HG02970 (cell line): ENCODE measurements around the gene JPH3.

ENCODE experiments used
- ATAC-seq: cut with Tn5 transposase; IDR thresholded peaks from one replicate; pipeline ENCODE4 v1.9.1; 2021; ENCODE audit warnings: mild to moderate bottlenecking, moderate library complexity, moderate number of reproducible peaks; ENCODE audit not compliant: unreplicated experiment, low FRiP score

The JPH3 gene

DNA sequence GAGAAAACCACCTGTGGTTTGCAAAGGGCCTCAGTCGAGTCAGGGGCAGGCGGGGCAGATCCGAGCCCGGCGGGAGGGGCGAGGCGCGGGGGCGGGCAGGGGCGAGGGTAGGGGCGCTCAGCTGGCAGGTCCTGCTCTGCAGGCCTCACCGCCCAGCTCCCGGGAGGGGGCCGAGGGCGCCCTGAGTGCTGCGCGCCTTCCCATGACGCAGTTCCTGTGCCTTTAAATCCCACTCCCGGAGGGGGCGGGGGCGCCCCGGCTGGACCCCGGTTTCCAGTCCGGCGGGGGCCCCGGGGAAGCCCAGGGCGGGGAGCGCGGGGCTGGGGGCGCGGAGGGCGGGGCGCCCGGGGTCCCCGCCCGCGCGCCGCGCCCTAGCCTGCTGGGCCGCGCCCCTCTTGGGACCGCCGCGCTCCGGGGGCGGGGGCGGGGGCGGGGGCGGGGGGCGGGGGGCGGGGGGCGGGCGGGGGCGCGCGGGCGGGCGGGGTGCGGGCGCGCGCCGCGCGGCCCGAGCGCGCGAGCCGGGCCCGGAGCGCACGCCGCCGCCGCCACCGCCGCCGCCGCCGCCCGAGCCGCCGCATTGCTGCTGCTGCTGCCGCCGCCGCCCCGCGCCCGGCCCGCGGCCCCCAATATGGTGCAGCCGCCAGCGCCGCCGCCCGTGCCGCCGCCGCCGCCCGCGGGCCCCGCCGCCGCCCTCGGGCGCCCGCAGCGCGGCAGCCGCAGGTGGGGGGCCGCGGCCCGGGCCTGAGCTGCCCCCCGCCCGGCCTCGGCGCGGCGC, at the start of gene JPH3:
TSS of gene JPH3 (plus strand) at position 508 of the 775 bp plus-strand sequence. CDS start 639 bp downstream, outside the sequence.
- no peak for ATAC-seq

DNA sequence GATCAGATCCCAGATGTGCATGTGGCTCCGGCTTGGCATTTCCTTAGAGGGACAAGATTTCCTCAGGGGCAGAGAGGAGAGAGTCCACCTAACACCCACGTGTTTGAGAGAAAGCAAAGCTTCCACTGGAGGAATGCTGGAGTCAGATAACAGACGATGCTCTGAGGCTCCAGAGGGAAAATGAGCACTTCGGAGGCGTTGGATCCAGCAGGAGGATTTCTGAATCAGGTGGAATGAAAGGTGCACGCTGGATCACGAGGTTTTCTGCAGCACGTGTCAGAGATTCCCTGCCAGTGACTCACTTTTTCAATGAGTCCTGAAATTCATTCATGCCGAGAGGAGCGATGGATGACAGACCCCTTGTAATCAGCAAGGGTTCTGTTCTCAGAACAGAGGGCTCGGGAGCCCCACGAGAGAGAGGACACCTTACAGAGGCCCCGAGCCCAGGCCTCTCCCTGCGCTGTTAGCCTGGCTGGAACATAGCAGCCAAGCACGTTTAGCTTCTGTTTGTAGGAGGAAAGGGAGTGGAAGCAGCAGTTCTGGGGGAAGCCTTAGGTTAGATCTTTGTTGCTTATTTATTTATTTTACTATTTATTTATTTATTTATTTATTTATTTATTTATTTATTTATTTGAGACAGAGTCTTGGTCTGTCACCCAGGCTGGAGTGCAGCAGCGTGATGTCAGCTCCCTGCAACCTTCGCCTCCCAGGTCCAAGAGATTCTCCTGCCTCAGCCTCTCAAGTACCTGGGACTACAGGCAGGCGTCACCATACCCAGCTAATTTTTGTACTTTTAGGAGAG, 49.3 kb upstream of the JPH3 start:
- no peak for ATAC-seq

DNA sequence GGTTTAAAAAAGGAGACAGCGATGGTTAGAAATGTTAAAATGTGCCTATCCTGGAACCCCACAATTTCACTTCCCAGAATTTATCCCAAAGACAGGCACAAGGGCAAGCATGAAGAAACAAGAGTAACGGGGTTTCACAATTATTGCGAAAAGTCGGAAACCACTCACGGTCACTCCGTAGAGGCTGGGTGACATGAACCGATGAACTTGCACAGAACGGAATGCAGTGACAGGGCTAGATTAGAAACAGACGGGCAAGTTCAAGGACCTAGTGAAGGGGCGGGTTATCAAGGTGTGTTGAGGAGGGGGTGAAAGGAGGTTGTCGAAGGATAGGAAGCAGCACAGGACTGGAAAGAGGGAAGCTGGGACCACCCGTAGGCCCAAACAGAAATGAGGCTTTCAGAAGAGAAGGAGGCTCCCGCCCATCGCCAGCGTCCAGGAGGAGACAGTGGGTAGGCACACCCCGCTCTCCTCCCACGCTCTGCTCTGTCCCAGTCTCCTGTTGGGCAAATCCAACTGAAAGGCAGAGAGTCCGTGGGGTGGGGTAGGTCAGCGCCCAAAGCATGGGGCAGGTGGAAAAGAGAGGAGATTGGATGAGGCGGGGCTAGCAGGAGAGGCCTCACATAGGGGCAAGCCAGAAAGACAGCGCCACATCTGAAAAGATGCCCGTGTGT, 47.4 kb upstream of the JPH3 start:
- no peak for ATAC-seq

DNA sequence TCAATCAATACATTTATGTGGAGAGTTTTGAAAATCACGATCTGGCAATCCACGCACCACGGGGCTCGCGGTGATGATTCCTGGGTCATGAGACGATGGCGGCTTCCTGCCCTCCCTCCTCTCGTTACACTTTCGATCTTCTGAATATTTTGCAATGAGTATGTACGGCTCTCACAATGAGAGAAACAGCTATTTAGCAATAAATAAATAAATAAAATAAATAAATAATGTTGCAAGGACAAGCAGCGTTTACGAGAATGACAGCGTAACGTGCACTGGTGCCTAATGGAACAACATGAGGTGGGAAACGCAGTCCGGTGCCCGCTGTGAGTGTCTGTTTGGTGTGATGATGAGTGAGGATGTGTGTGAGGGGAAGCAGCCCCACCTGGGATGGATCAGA, 46.7 kb upstream of the JPH3 start:
- no peak for ATAC-seq

DNA sequence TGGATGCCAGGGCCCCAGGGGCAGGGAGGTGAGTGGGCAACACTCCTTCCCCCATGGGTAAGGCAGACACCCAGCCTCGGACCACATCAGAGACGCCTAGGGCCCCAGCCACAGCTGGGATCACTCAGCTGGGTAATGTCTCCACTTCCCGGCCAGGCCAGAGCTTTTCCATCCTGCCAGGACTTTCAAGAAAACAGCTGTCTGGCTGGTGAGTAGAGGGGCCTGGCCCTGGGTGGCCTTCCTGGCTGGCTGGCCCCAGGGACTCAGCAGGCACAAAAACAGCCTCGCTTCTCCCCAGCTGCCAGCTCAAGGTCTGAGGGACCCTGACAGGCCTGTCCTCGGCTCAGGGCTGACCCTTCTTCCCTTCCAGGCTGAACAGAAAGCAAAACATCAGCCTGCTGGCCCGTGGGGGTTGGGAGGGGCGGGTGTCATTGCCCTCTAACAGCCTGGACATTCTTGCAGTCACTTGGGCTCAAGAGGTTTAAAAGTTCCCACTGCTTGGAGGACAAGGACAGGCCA, 45.3 kb upstream of the JPH3 start:
- no peak for ATAC-seq

DNA sequence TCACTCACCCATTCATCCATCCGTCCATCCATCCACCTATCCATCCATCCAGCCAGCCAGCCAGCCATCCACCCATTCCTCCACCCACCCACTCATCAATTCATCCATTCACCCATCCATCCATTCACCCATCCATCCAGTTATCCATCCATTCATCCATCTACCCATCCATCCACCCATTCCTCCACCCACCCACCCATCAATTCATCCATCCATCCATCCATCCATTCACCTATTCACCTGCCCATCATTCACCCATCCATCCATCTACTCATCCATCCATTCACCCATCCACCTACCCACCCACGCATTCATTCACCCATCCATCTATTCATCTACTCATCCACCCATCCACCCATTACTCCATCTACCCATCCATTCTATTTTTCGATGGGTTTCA, 43.6 kb upstream of the JPH3 start:
- ATAC-seq, result no peak

DNA sequence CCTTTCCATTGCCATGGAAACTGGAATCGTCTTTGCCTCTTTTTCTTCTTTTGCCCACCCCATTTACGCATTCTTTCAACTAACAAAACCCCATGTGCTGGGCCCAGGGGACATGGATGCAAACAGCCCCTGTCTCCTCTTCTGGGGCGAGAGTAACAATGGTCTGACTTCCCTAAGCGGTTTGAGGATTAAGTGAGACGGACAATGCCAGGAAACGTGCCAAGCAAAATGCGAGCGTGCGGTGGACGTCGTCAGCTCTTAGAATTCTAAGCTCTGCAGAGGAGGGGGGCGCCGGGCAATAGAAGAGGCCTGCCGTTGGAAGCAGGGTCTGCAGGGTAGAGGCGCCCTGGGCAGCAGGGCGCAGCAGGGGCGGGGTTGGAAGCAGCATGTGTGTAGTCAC, 42.4 kb upstream of the JPH3 start:
- ATAC-seq, result no peak

DNA sequence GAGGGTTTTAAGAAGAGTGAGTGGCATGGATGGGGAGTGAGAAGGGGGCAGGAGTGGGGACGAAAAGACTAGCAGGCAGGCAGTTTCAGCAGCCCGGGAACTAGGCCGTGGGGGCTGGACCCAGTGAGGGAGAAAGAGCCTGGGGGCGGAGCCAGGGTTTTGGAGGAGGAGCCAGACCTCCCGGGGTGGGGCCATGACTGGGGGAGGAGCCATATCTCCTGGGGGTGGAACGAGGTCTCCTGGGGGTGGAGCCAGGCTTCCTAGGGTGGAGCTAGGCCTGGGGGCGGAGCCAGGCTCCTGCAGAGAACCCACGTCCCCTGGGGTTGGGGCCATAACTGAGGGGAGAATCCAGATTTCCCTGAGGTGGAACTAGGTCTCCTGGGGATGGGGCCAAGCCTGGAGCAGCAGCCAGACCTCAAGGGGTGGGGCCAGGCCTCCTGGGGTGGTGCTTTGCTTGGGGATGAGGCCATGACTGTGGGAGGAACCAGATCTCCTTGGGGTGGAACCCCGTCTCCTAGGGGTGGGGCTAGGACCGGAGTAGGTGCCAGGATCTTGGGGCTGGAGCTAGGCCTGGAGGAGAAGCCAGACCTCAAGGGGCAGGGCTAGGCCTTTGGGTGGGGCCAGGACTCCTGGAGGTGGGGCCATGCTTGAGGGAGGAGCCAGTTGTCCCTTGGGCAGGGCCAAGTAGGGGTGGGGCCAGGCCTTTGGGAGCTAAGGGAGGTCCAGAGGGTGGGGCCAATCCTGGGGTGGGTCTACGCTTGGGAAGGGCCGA, 41.7 kb upstream of the JPH3 start:
- no peak for ATAC-seq

DNA sequence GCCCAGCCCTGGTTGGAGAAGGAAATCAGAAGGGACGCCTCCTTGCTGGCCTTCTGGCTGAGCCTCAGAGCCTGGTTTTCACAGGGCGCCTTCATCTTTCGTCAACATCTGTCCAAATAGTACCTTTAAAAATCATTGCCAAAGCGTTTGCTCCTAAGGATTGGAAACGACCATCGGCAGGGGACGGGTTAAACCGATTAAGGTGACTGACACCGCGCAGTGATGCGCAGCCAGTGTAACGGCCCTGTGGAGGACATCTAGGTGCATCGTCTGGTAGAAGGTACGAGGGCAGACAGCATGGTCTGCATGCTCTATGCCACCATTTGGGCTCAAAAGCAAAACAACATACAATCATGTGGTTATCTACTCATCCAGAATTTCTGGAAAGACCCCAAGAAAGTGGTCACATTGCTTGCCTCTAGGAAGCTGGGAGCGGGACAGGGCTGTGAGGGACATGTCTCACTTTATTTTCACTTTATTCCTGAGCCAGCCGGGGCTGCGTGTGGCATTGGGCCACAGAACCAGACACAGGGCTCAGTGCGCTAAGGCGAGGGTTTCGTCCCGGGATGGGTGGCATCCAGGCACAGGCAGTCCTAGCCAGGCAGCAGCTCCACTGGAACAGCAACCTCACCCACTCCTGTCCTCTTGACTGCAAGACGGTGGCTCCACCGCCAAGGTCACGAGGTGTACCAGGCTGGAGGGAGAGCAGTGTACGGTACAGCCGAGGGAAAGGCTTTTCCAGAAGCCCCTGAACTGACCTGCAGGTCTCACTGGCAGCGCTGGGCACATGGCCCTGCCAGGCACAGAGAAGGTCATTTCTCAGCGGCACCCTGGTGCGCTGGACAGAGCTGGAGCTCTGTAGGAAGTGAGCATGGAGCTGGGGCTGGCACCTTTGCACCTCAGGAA, 40.9 kb upstream of the JPH3 start:
- ATAC-seq, result no peak

DNA sequence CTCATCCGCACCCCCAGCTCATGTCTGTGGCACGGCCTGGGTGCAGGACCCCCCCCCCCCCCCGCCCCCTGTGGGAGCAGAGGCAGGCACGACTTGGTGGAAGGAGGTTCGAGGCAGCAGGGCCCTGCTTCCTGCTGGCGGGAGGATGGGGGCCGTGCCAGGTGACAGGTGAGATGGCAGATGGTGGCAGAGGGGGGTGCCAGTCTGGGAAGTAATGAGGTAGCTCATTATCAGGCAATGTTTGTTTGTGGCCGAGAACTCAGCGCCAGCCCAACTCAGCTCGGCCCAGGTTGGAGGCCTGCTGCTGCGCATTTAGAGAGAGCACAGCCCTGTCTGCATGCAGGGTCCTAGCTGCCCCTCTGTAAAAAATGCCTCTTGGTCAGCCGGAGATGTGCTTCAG, 40.1 kb upstream of the JPH3 start:
- no peak for ATAC-seq

DNA sequence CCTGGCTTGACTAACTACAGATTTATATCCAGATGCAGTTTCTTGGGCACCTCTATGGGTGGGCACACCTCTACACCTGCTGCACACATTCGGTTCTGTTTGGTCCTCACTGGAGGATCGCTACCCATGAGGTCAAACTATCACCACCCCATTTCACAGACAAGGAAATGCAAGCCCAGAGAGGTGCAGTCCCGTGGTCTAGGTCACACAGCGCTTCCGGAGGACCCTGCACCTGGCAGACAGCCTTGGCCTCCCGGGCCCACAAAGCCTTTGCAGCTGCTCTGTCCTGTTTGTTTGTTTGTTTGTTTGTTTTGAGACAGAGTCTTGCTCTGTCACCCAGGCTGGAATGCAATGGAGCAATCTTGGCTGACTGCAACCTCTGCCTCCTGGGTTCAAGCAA, 39.3 kb upstream of the JPH3 start:
- no peak for ATAC-seq

DNA sequence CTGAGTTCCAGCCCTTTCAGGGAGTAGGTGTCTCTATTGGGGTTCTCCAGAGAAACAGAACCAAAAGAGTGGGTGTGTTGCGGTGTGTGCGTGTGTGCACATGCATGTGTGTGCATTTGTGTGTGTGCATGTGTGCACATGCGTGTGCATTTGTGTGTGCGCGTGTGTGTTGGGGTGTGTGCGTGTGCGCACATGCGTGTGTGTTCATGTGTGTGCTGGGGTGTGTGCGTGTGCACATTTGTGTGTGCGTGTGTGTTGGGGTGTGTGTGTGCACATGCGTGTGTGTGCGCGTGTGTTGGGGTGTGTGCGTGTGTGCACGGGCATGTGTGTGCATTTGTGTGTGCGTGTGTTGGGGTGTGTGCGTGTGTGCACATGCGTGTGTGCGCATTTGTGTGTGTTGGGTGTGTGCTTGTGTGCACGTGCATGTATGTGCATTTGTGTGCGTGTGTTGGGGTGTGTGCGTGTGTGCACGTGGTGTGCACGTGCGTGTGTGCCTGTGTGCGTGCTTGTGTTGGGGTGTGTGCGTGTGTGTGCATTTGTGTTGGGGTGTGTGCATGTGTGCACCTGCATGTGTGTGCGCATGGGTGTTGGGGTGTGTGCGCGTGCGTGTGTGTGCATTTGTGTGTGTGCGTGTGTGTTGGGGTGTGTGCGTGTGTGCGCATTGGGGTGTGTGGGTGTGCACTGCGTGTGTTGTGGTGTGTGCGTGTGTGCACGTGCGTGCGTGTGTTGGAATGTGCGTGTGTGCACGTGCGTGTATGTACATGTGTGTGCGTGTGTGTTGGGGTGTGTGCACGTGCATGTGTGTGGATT, 38.4 kb upstream of the JPH3 start:
- ATAC-seq, result no peak

DNA sequence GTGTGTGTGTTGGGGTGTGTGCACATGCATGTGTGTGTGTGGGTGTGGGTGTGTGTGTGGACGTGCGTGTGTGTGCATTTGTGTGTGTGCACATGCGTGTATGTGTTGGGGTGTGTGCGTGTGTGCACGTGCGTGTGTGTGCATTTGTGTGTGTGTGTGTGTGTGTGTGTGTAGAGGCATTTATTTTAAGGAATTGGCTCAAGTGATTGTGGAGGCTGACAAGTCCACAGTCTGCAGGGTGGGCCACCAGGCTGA, 37.9 kb upstream of the JPH3 start:
- ATAC-seq, result no peak

DNA sequence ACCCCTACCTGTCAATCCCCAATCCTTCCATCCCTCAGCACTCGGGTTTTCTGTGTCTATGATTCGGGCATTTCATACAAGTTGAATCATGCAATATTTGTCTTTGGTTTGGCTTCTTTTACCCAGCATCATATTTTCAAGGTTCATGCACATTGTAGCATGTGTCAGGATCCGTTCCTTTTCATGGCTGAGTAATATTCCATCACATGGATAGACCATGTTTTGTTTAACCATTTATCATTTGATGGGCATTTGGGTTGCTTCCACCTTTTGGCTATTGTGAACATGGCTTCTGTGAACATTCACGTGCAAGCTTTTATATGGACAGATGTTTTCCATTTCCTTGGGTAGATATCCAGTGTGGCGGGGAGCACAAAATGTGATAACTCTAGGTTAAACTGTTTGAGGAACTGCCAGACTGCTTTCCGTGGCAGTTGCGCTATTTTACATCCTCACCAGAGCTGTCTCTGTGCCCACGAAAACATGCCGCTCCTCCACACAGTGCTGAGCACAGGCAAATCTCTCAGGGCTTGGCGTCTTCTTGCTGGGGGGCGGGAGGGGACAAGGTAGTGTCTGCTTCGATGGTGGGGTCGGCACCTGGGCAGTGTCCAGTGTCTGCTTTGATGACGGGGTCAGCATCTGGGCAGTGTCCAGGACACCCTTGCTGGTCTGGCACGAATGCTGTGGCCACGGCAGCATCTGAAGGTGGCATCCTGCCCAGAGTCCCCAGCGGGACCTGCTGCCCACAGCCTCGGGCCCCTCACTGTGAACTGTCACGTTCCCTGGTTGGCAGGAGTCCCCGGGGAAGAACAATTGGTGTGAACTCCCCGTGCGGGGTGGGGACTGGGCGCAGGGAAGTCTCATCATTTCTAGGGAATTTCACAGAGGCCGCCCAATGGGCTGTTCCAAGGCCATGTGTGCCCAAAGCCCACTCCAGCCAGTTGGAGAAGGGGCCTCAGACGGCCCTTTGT, 32.4 kb upstream of the JPH3 start:
- ATAC-seq, result no peak

DNA sequence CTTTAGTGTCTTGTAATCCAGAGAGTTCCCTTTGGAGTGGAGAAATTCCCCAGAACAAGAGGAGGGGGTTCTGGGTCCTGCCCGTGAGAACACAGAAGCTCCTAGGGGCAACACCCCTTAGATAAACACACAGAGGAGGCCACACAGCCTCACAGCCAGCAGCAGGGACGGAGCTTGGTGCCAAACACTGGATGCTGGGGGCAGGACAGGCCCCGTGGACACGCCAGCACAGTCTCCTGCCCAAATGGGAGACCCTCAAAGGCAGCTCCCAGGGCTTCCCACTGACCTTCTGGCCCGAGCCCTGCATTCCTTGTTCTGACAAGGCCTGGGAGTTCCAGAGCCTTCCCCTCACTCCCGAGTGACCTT, 31.8 kb upstream of the JPH3 start:
- no peak for ATAC-seq

DNA sequence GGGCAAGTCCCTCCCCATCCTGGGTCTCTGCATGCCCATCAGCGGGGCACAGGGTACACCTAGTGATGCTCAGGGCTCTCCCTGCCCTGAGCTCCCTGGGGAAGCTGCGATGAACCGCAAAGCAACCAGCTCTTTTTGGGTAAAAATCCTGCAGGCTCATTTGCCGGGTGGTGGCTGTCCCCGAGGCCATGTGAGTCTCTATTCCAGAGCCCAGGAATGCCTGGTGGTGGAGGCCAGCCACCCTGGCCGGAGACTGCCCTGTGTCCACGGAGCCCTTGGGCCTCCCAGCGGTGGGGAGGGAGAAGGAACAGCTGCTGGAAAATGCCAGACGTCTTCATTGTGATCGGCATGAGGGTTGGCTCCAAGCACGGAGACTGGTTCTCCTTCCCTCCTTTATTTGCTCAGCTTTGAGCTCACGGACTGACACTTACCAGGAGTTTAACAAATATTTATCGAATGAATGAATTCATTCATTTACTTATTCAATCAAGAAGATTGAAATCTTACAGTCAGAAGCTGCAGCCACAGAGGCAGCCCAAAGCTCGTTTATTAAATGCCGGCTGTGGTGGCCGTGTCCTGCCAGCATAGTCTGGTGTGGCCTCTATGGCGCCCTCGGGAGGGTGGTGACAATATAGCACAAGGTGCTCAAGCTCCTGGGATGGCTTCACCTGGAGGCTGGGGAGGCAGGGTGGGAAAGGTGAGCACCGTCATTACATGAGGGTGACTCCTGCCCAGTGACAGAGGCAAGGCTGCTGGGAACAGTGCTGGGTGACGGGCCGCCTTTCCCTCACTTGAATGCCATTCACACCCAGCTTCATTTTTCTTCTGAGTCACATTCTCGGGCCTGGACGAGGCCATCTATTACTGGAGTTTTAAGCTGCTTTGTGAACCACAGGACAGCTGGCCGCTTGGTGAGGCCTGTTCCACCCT, 31.1 kb upstream of the JPH3 start:
- ATAC-seq, result no peak

DNA sequence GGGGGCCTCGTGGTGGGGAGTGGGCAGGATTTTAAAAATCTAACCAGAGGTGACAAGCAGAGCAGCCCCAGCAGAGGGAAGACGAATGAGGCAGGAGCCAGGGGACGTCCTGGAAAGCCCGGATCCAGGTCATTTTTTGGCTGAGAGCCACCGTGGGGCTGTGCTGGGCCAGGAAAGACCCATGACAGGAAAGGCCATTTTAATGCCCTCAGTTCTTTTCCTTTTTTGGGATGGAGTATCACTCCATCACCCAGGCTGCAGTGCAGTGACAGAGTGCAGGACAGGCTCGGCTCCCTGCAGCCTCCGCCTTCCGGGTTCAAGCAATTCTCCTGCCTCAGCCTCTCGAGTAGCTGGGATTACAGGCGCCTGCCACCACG, 30.5 kb upstream of the JPH3 start:
- ATAC-seq, result no peak
